GM21367 (cell line): ENCODE results near the gene GPR119.
"Not testable (repeated sequence)": the region's sequence is repeated elsewhere in the genome, so short reads cannot be mapped to it uniquely, and the experiment has no call there.

ENCODE experiments used
- ATAC-seq: cut with Tn5 transposase; IDR thresholded peaks from one replicate; pipeline ENCODE4 v1.9.1; 2021; ENCODE audit not compliant: unreplicated experiment

GPR119 gene

DNA sequence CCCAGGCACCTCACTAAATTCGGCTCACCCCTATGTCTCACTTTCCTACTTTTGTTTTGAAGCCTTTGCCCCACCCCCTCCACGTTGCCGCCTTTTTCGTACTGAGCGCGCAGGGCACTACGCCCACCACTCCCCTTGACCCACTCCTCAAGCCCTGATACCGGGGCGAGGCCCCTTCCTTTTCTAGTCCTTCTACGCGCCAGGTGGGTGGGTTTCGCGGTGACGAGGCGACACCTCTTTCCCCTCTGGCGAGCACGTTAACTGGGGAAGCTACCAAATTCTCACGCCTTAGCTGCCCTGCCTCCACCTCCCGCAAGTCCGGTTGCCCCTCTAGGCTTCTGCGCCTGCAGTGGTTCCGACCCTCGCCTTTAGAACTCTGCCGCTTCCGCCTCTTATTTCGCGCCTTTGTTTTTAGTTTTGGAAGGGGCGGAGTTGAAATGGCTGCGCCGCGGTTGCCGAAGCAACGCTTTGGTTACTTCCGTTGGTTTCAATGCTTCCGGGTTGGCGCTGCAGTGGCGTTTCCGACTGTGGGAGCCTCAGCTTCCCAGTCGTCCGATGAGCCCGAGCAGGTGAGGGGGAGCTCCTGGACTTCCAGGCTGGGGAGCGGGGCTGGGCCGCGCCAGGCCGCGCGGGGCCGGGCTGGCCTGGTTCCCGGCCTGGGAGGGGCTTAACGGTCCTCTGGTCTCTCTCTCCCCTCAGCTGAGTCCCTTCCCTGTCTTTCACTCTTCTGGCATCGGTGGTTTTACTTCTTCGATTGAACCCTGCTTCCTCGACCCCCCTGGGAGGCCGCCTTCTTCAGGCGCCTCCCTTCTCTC lies 45.9 kb downstream of the GPR119 start, which contains the start of gene SLC25A14:
SLC25A14 (plus strand) TSS at position 512 of the 815 bp plus-strand sequence. CDS start 360 bp downstream, outside the sequence.
- peak; percentile 98 for ATAC-seq

DNA sequence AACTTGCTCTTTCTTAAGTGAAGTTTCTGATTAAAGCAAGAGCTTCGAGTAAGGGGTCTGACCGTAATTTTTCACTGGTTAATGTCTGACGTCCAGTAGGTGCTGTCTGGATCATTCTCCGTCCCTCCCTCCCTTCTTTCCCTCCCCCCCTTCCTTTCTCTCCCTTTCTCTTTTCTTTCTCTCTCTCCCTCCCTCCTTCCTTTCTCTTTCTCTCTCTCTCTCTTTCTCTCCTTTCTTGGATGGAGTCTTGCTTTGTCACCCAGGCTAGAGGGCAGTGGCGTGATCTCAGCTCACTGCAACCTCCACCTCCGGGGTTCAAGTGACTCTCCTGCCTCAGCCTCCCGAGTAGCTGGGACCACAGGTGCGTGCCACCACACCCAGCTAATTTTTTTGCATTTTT lies 46.6 kb downstream of the GPR119 start:
- not testable (repeated sequence) for ATAC-seq

DNA sequence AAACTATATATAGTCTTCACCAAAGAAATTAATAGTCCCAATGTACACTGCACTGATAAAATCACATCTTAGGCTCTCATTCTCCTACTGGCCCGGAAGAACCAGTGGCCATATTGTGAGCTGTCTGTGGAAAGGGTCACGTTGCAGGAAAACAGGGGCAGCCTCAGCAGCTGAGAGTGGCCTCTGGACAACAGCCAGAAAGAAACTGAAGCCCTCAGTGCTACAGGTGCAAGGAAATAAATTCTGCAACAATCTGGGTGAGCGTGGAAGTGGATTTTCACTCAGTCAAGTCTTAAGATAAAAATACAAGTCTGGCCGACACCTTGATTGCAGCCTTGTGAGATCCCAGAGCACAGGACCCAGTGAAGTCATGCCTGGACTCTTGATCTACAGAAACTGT lies 48.9 kb downstream of the GPR119 start:
- ATAC-seq = no peak
